ENCODE data around the gene EXOSC7.

- TF ChIP-seq POLR2A (IDR thresholded peaks at IDR 0.05) (no peak), CTCF (IDR thresholded peaks at IDR 0.05) (no peak)
Measured at GRCh38 chr3:45049807-45050206, 73.8 kb downstream of the EXOSC7 start.

All from thyroid gland (tissue), 4 donors.